ENCODE results near the gene URB1. TPM values are rescaled to one million over a fixed set of nuclear protein-coding genes. Genes with fewer than 3 reads are reported as not detected.

Gene URB1
- total RNA-seq, 2 experiments from 2014 or later: 19.4 to 25.4 TPM

DNA sequence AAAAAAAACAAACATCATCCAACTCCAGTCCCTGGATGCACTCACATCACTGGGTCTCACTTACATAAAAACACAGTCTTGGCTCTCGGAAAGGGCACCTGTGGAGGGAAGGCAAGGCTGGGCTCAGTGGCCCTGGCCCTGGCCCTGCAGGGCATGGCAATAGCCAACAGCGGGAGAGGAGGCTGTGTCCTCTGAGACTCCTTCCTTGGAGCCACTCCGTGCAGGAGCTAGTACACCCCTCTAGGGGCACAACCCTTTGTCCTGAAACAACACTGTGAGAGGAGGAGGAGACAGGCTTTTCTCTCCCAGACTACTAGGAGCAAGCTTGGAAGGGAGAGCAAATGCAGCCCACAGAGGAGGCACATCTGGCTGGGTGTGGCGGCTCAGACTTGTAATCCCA, 28.0 kb downstream of the URB1 start:
- no peak overlapping the region for H3K27ac ChIP-seq (ENCODE audit: low read depth, low read length, poor library complexity, severe bottlenecking)
- no peak overlapping the region for H3K4me2 ChIP-seq (ENCODE audit: low read length)
- BruUV-seq (replicated peaks): no TSS peak
- no peaks in the 10 kb centered on the region for H3K9me2 ChIP-seq (ENCODE audit: insufficient read depth, low read length)
- POLR2A ChIA-PET: interaction anchor here (1.2 kb wide), 1 partner anchor 28 kb away, joined by 3 read pairs; the partner anchor contains the start of gene URB1
- no peaks in the 10 kb centered on the region for H3K79me2 ChIP-seq (ENCODE audit: insufficient read depth, low read depth, low read length)
- H3K4me1 ChIP-seq (ENCODE audit: insufficient read depth, low read length, poor library complexity, severe bottlenecking): no peaks in the 10 kb centered on the region
- H2AFZ ChIP-seq (ENCODE audit: low read length): no peak overlapping the region
- CTCF ChIA-PET (ENCODE audit: unreplicated experiment): no interaction called here
- no peak for DNase-seq (ENCODE audit: low spot score)
- TF ChIP-seq, protein P1, sequence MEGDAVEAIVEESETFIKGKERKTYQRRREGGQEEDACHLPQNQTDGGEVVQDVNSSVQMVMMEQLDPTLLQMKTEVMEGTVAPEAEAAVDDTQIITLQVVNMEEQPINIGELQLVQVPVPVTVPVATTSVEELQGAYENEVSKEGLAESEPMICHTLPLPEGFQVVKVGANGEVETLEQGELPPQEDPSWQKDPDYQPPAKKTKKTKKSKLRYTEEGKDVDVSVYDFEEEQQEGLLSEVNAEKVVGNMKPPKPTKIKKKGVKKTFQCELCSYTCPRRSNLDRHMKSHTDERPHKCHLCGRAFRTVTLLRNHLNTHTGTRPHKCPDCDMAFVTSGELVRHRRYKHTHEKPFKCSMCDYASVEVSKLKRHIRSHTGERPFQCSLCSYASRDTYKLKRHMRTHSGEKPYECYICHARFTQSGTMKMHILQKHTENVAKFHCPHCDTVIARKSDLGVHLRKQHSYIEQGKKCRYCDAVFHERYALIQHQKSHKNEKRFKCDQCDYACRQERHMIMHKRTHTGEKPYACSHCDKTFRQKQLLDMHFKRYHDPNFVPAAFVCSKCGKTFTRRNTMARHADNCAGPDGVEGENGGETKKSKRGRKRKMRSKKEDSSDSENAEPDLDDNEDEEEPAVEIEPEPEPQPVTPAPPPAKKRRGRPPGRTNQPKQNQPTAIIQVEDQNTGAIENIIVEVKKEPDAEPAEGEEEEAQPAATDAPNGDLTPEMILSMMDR (conservative IDR thresholded peaks at IDR 0.05; ENCODE audit: low read length): no peak
- TF ChIP-seq EZH2phosphoT487 (IDR thresholded peaks at IDR 0.05; ENCODE audit: borderline replicate concordance, low read depth, low read length): no peak
- no peaks in the 10 kb centered on the region for H3K9me3 ChIP-seq (ENCODE audit: low read length)
- H3K36me3 ChIP-seq (ENCODE audit: insufficient read depth, low read length): peaks cover 97% of the 10 kb centered on the region
- H3K4me3 ChIP-seq (ENCODE audit: low read depth, low read length, poor library complexity, severe bottlenecking): no peak overlapping the region
- intact Hi-C loops (cut with micrococcal nuclease; ENCODE audit: unreplicated experiment): no loop called here
- H4K20me1 ChIP-seq (ENCODE audit: insufficient read depth, low read length): no peaks in the 10 kb centered on the region

DNA sequence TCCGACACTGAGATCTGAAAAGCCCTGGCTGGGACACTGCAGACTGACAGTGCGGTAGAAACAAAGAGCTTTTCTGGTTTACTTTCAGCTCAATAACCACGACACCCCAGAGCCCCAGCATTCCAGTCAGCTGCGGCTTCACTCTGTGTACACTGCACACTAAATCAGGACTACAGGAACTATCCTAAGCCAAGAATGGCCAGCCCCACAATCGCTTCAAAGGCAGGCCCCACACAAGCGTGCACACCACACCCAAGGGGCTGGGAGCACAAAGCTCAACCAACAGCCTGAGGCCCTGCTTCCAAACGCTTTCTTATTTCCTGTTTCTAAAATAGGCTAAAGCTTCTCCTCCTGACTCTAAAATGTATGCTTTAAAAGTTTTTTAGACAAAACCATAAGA, 28.4 kb downstream of the URB1 start:
- no peak overlapping the region for H3K27ac ChIP-seq (ENCODE audit: low read depth, low read length, poor library complexity, severe bottlenecking)
- no TSS peak for BruUV-seq (replicated peaks)
- ChIA-PET CTCF (ENCODE audit: unreplicated experiment) (no interaction called here), POLR2A (interaction anchor here (1.2 kb wide), 1 partner anchor 28 kb away, joined by 3 read pairs; the partner anchor contains the start of gene URB1)
- peaks cover 97% of the 10 kb centered on the region for H3K36me3 ChIP-seq (ENCODE audit: insufficient read depth, low read length)
- no peaks in the 10 kb centered on the region for H3K9me2 ChIP-seq (ENCODE audit: insufficient read depth, low read length)
- no peak overlapping the region for H2AFZ ChIP-seq (ENCODE audit: low read length)
- no peak for DNase-seq (ENCODE audit: low spot score)
- no peaks in the 10 kb centered on the region; the same call in 1 of the 2 replicates for H4K20me1 ChIP-seq (ENCODE audit: insufficient read depth, low read length)
- TF ChIP-seq, protein P1 (conservative IDR thresholded peaks at IDR 0.05; ENCODE audit: low read length): no peak
- TF ChIP-seq EZH2phosphoT487 (IDR thresholded peaks at IDR 0.05; ENCODE audit: borderline replicate concordance, low read depth, low read length): no peak
- no peak overlapping the region for H3K4me3 ChIP-seq (ENCODE audit: low read depth, low read length, poor library complexity, severe bottlenecking)
- no peaks in the 10 kb centered on the region for H3K9me3 ChIP-seq (ENCODE audit: low read length)
- H3K4me1 ChIP-seq (ENCODE audit: insufficient read depth, low read length, poor library complexity, severe bottlenecking): no peaks in the 10 kb centered on the region
- intact Hi-C loops (cut with micrococcal nuclease; ENCODE audit: unreplicated experiment): no loop called here
- no peak overlapping the region for H3K4me2 ChIP-seq (ENCODE audit: low read length)
- no peaks in the 10 kb centered on the region for H3K79me2 ChIP-seq (ENCODE audit: insufficient read depth, low read depth, low read length)

DNA sequence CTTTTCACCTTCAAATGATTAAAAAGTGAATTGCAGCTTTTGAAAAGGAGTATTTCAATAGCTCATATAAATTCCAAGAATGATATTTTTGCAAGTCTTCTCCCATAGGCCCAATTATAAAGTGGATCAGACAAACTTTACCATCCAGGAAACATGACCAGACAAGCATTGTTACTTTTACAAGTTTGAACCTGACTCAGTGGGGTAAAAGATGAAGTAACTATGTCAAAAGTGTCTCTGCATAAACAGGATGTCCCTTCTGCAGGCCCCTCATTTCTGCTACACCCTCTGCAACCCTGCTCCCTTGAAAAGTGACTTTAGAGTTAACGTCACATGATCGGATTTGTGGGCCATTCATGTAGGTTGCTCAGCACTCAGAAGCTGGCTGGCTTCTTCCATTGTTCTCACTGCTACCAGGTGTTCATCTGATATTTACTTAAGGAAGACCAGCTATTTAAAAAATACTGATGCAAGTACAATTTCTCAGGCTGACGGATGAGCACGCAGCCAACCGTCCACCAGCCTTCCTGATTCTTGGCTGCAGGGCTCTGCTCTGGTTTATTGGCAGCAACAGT, 32.3 kb downstream of the URB1 start:
- Histone ChIP-seq H3K27ac (ENCODE audit: low read depth, low read length, poor library complexity, severe bottlenecking) (no peak overlapping the region), H3K36me3 (ENCODE audit: insufficient read depth, low read length) (peaks cover 97% of the 10 kb centered on the region), H3K9me3 (ENCODE audit: low read length) (no peaks in the 10 kb centered on the region), H2AFZ (ENCODE audit: low read length) (no peak overlapping the region), H3K4me2 (ENCODE audit: low read length) (no peak overlapping the region), H3K79me2 (ENCODE audit: insufficient read depth, low read depth, low read length) (no peaks in the 10 kb centered on the region), H3K4me3 (ENCODE audit: low read depth, low read length, poor library complexity, severe bottlenecking) (no peak overlapping the region), H3K4me1 (ENCODE audit: insufficient read depth, low read length, poor library complexity, severe bottlenecking) (no peaks in the 10 kb centered on the region), H4K20me1 (ENCODE audit: insufficient read depth, low read length) (no peaks in the 10 kb centered on the region; the same call in 1 of the 2 replicates), H3K9me2 (ENCODE audit: insufficient read depth, low read length) (no peaks in the 10 kb centered on the region)
- no peak for TF ChIP-seq EZH2phosphoT487 (IDR thresholded peaks at IDR 0.05; ENCODE audit: borderline replicate concordance, low read depth, low read length)
- TF ChIP-seq, protein P1 (conservative IDR thresholded peaks at IDR 0.05; ENCODE audit: low read length): no peak
- intact Hi-C loops (cut with micrococcal nuclease; ENCODE audit: unreplicated experiment): no loop called here
- ChIA-PET CTCF (ENCODE audit: unreplicated experiment) (no interaction called here), POLR2A (interaction anchor here (0.6 to 1.0 kb wide), 2 partner anchors 32 to 395 kb away, joined by 3 read pairs; no protein-coding TSS in a partner anchor)
- BruUV-seq (replicated peaks): no TSS peak
- DNase-seq (ENCODE audit: low spot score): no peak
